SK-N-SH (cell line): ENCODE measurements around the gene ACAD11.

Experiments used
- EP300 ChIP-seq, 2 experiments: IDR thresholded peaks; 2 replicates each; pipeline versions ENCODE4 v1.4.0 to v1.6.1; 2012; ENCODE audit warnings: borderline replicate concordance in 1 of 2, low read depth in 1 of 2, low read length in 1 of 2
- POLR2AphosphoS5 ChIP-seq: IDR thresholded peaks from 2 replicates; pipeline ENCODE4 v1.6.1; 2012; ENCODE audit warnings: low read depth, low read length
- TAF1 ChIP-seq: IDR thresholded peaks from 2 replicates; pipeline ENCODE4 v1.6.1; 2012; ENCODE audit warnings: low read depth, mild to moderate bottlenecking, low read length, moderate library complexity, borderline replicate concordance

DNA sequence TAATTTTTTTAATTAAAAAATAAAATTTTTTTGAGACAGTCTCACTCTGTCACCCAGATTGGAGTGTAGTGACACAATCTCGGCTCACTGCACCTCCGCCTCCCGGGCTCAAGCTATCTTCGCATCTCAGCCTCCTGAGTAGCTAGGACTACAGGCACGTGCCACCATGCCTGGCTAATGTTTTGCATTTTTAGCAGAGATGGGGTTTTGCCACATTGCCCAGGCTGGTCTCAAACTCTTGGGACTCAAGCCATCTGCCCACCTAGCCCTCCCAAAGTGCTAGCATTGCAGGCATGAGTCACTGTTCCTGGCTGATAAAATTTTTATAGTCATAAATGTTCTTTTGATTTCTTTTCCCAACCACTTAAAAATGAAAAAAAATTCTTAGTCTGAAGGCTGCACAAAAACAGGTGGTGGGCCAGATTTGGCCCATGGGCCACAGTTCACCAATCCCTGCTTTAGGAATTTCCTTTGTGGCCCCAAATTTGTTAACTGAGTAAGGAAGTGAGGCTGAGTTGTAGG lies 9.7 kb upstream of the ACAD11 start:
- TF ChIP-seq TAF1 (no peak), POLR2AphosphoS5 (no peak), EP300 (IDR thresholded peaks at IDR 0.05; ENCODE audit: borderline replicate concordance in 1 of 2, low read depth in 1 of 2, low read length in 1 of 2) (no peak)
